Neuronal stem cell (in vitro differentiated cells): ENCODE data around the gene EIF2S2.

ENCODE experiments used
- DNase-seq: peaks from one replicate; pipeline ENCODE4 v3.0.0-alpha.2; 2013; ENCODE audit warnings: low spot score
- H2AFZ ChIP-seq: one replicate; pipeline ENCODE4 v1.6.1; 2013; ENCODE audit warnings: mild to moderate bottlenecking, low read length, inconsistent platforms
- H2AK5ac ChIP-seq: 2 replicates; pipeline ENCODE4 v1.6.1; 2013; ENCODE audit warnings: low read depth, mild to moderate bottlenecking, inconsistent platforms, low read length, moderate library complexity, mixed read lengths
- H2BK120ac ChIP-seq: 2 replicates; pipeline ENCODE4 v1.6.1; 2013; ENCODE audit warnings: low read depth, mild to moderate bottlenecking, inconsistent platforms, low read length, moderate library complexity, mixed read lengths
- H2BK12ac ChIP-seq: one replicate; pipeline ENCODE4 v1.6.1; 2013; ENCODE audit warnings: low read length, inconsistent platforms
- H2BK15ac ChIP-seq: 2 replicates; pipeline ENCODE4 v1.6.1; 2013; ENCODE audit warnings: mild to moderate bottlenecking, low read length, inconsistent platforms, mixed read lengths
- H2BK5ac ChIP-seq: one replicate; pipeline ENCODE4 v1.6.1; 2013; ENCODE audit warnings: inconsistent platforms, mild to moderate bottlenecking, low read length, moderate library complexity
- H3K14ac ChIP-seq: one replicate; pipeline ENCODE4 v1.6.1; 2013; ENCODE audit warnings: low read length, inconsistent platforms
- H3K18ac ChIP-seq: 2 replicates; pipeline ENCODE4 v1.6.1; 2013; ENCODE audit warnings: low read length, inconsistent platforms
- H3K23ac ChIP-seq: 2 replicates; pipeline ENCODE4 v1.6.1; 2013; ENCODE audit warnings: low read depth, mild to moderate bottlenecking, mixed read lengths, low read length, inconsistent platforms; ENCODE audit not compliant: poor library complexity
- H3K27ac ChIP-seq: replicated peaks from 3 replicates; pipeline ENCODE4 v1.5.1; 2013; ENCODE audit warnings: low read length, inconsistent platforms
- H3K27me3 ChIP-seq, 3 experiments: 2 replicates each; pipeline ENCODE4 v1.6.1; 2013; ENCODE audit warnings: low read length in 3 of 3, mild to moderate bottlenecking in 2 of 3, inconsistent platforms in 1 of 3, low read depth in 1 of 3, mixed read lengths in 1 of 3, moderate library complexity in 1 of 3; ENCODE audit not compliant: control insufficient read depth in 3 of 3, insufficient read depth in 3 of 3
- H3K36me3 ChIP-seq, 2 donors: replicated peaks in 1 of 2; 2 replicates each; pipeline ENCODE4 v1.6.1; 2013; ENCODE audit warnings: low read length in 2 of 2; ENCODE audit not compliant: control insufficient read depth in 2 of 2, insufficient read depth in 2 of 2
- H3K4ac ChIP-seq: 2 replicates; pipeline ENCODE4 v1.6.1; 2013; ENCODE audit warnings: inconsistent platforms, mild to moderate bottlenecking, low read length, moderate library complexity
- H3K4me1 ChIP-seq, 2 donors: 1 replicate in 1 of 2; 2 replicates in 1 of 2; pipeline ENCODE4 v1.6.1; 2013; ENCODE audit warnings: low read length in 2 of 2, low read depth in 1 of 2; ENCODE audit not compliant: control insufficient read depth in 2 of 2, insufficient read depth in 1 of 2
- H3K4me2 ChIP-seq: one replicate; pipeline ENCODE4 v1.6.1; 2013; ENCODE audit warnings: mild to moderate bottlenecking, low read length, inconsistent platforms; ENCODE audit not compliant: insufficient read depth, poor library complexity, severe bottlenecking
- H3K4me3 ChIP-seq, 2 donors: 2 replicates each; pipeline ENCODE4 v1.5.1; 2013; ENCODE audit warnings: low read length in 2 of 2, mild to moderate bottlenecking in 2 of 2, inconsistent platforms in 1 of 2, moderate library complexity in 1 of 2
- H3K79me1 ChIP-seq: one replicate; pipeline ENCODE4 v1.6.1; 2013; ENCODE audit warnings: low read depth, mild to moderate bottlenecking, inconsistent platforms, low read length, moderate library complexity
- H3K9ac ChIP-seq: one replicate; pipeline ENCODE4 v1.6.1; 2013; ENCODE audit warnings: mild to moderate bottlenecking, low read depth, low read length, inconsistent platforms; ENCODE audit not compliant: poor library complexity
- H3K9me3 ChIP-seq, 2 donors: replicated peaks in 1 of 2; 2 replicates each; pipeline versions ENCODE3 to v1.6.1; 2013; ENCODE audit warnings: low read length in 2 of 2, mild to moderate bottlenecking in 2 of 2, inconsistent platforms in 1 of 2, low read depth in 1 of 2, mixed read lengths in 1 of 2, moderate library complexity in 1 of 2; ENCODE audit not compliant: control insufficient read depth in 2 of 2, insufficient read depth in 1 of 2
- H4K8ac ChIP-seq: one replicate; pipeline ENCODE4 v1.6.1; 2013; ENCODE audit warnings: low read depth, mild to moderate bottlenecking, inconsistent platforms, low read length, moderate library complexity
- H4K91ac ChIP-seq: one replicate; pipeline ENCODE4 v1.6.1; 2013; ENCODE audit warnings: low read length, low read depth, mild to moderate bottlenecking, inconsistent platforms; ENCODE audit not compliant: poor library complexity
- WGBS, 2 donors: extraction: QIAGEN DNeasy Blood & Tissue Kit; methylation state at CpG; one replicate each; pipeline ENCODE4 v1.1.7; 2013; ENCODE audit warnings: missing lambda C conversion rate in 2 of 2, mixed read lengths in 1 of 2; ENCODE audit not compliant: insufficient read length in 2 of 2, insufficient replicate concordance in 1 of 2; ENCODE audit errors: extremely low coverage in 2 of 2; 5-methylcytosine and 5-hydroxymethylcytosine counted together

The EIF2S2 gene

DNA sequence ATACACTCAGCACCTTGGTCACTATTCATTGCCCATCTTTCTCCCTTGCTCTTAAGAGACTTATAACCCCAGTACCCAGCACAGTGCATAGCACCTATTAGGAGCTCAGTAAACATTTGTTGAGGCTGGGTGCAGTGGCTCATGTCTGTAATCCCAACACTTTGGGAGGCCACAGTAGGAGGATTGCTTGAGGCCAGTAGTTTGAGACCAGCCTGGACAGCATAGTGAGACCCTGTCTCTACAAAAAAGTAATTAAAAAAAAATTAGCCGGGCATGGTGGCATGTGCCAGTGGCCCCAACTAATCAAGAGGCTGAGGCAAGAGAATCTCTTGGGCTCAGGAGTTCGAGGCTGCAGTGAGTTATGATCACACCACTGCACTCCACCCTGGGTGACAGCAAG lies 8.2 kb upstream of the EIF2S2 start:
- Histone ChIP-seq H3K27me3 (no peaks in the 10 kb centered on the region), H3K27ac (no peak overlapping the region), H3K4ac (no peak overlapping the region), H3K4me3 (no peak overlapping the region), H3K18ac (no peak overlapping the region), H3K9me3 (no peaks in the 10 kb centered on the region), H3K4me1 (no peaks in the 10 kb centered on the region), H2AFZ (no peak overlapping the region), H2BK12ac (no peak overlapping the region), H2BK5ac (no peak overlapping the region), H4K8ac (no peak overlapping the region), H3K36me3 (no peaks in the 10 kb centered on the region), H3K4me2 (no peak overlapping the region), H2BK15ac (no peak overlapping the region), H2BK120ac (no peak overlapping the region), H2AK5ac (no peak overlapping the region), H3K23ac (no peak overlapping the region), H3K79me1 (no peaks in the 10 kb centered on the region), H3K14ac (no peak overlapping the region), H4K91ac (no peak overlapping the region), H3K9ac (no peak overlapping the region)
- no CpG with 5 or more reads among the region's 2 CpGs for WGBS, 2 donors
- no peak for DNase-seq

GRCh38 chr20:34115232-34115631 lies 3.2 kb upstream of the EIF2S2 start:
- Histone ChIP-seq H4K91ac (no peak overlapping the region), H3K36me3 (no peaks in the 10 kb centered on the region), H2AK5ac (no peak overlapping the region), H3K23ac (no peak overlapping the region), H3K9ac (no peak overlapping the region), H3K27ac (no peak overlapping the region), H3K79me1 (no peaks in the 10 kb centered on the region), H3K4ac (no peak overlapping the region), H3K4me1 (peaks cover 3 to 7% of the 10 kb centered on the region in 2 donors), H3K9me3 (no peaks in the 10 kb centered on the region), H3K27me3 (no peaks in the 10 kb centered on the region), H3K4me2 (no peak overlapping the region), H2BK120ac (no peak overlapping the region), H3K4me3 (no peak overlapping the region), H2BK12ac (no peak overlapping the region), H4K8ac (no peak overlapping the region), H2BK5ac (no peak overlapping the region), H3K18ac (no peak overlapping the region), H2BK15ac (no peak overlapping the region), H3K14ac (no peak overlapping the region), H2AFZ (no peak overlapping the region)
- DNase-seq = no peak

DNA sequence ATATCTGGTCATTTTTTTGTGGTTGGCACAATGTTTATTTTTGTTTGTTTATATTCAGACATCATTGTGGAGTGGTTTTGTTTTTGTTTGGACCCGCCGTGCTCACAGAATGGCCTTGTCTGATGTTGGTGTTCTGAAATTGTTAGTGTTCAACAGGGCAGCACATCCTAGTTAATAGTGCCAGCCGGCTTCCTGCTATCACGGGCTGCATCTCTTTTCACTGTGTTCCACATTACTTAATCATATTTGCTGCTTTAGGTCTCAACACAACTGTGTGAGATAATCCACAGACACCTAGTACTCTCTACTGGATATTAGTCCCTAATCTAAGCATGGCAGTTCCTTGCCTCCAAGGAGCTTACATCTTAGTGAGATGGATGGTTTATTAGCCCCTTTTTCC lies 2.8 kb upstream of the EIF2S2 start:
- H3K4me2 ChIP-seq = no peak overlapping the region
- DNase-seq = no peak
- no peak overlapping the region for H3K18ac ChIP-seq
- H3K27ac ChIP-seq = no peak overlapping the region
- no peak overlapping the region for H2AFZ ChIP-seq
- no peaks in the 10 kb centered on the region for H3K79me1 ChIP-seq
- H4K8ac ChIP-seq = no peak overlapping the region
- H3K9me3 ChIP-seq = no peaks in the 10 kb centered on the region
- no peak overlapping the region for H2BK15ac ChIP-seq
- H3K23ac ChIP-seq = no peak overlapping the region
- H4K91ac ChIP-seq = no peak overlapping the region
- no peak overlapping the region for H3K14ac ChIP-seq
- no CpG with 5 or more reads among the region's 4 CpGs for WGBS, 2 donors
- peaks cover 3 to 8% of the 10 kb centered on the region in 2 donors for H3K4me1 ChIP-seq
- no peak overlapping the region for H3K9ac ChIP-seq
- H3K4me3 ChIP-seq = no peak overlapping the region
- H3K4ac ChIP-seq = no peak overlapping the region
- H2AK5ac ChIP-seq = no peak overlapping the region
- no peaks in the 10 kb centered on the region for H3K27me3 ChIP-seq
- no peak overlapping the region for H2BK5ac ChIP-seq
- no peak overlapping the region for H2BK12ac ChIP-seq
- H2BK120ac ChIP-seq = no peak overlapping the region
- H3K36me3 ChIP-seq = no peaks in the 10 kb centered on the region

DNA sequence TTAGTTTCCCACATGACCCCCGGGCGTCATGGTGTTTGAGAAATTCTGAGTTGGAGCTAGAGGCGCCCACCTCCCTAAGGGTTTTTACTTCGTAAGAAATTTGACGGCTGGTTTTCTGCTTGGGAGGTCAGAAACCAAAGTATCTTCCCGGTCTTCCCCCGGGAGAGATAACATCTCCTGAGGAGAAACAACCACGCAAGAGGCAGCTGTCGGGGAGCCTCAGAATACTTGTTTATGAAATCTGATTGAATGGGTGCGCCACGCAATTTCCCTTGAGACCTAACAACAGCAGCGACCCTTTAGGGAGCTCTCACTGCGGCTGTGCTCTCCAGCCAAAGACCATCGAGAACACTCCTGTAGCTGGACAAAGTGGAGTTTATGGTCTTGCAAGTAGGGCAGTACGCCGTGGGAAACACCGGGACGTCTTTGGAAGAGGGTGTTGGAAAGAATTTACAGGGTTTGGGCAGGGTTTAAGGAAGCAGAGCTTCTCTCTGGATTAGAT lies 608 bp upstream of the EIF2S2 start:
- Histone ChIP-seq H3K4me1 (peaks cover 3 to 8% of the 10 kb centered on the region in 2 donors), H3K36me3 (peaks cover 0 to 21% of the 10 kb centered on the region in 2 donors), H3K79me1 (no peaks in the 10 kb centered on the region), H3K27ac (no peak overlapping the region), H3K9me3 (no peaks in the 10 kb centered on the region), H3K14ac (no peak overlapping the region), H3K9ac (no peak overlapping the region), H3K23ac (no peak overlapping the region), H4K91ac (no peak overlapping the region), H3K4ac (no peak overlapping the region), H4K8ac (no peak overlapping the region), H3K27me3 (no peaks in the 10 kb centered on the region), H3K4me3 (peak overlapping the region; percentile 88 to 92), H3K18ac (no peak overlapping the region), H2BK12ac (no peak overlapping the region), H2BK5ac (no peak overlapping the region), H2AFZ (peak overlapping the region; percentile 94), H2BK15ac (no peak overlapping the region), H2AK5ac (no peak overlapping the region), H2BK120ac (no peak overlapping the region), H3K4me2 (peak overlapping the region; percentile 66)
- no peak for DNase-seq
- WGBS, 2 donors = no CpG with 5 or more reads among the region's 18 CpGs
